GM21825 (cell line): Measurements from ENCODE around the gene PRKAR2B.
A peak's percentile ranks its signal among the peaks of the same experiment; 100 is the strongest.
"Not testable (repeated sequence)": the region's sequence is repeated elsewhere in the genome, so short reads cannot be mapped to it uniquely, and the experiment has no call there.

ENCODE experiments used
- ATAC-seq: cut with Tn5 transposase; IDR thresholded peaks from one replicate; pipeline ENCODE4 v1.9.1; 2021; ENCODE audit warnings: mild to moderate bottlenecking, moderate library complexity; ENCODE audit not compliant: unreplicated experiment

Gene PRKAR2B

GRCh38 chr7:107151538-107151937 is 107.0 kb downstream of the PRKAR2B start:
- ATAC-seq = no peak

- ATAC-seq = no peak
These were observed 107.5 kb downstream of the PRKAR2B start for GRCh38 chr7:107152011-107152410.

GRCh38 chr7:107154826-107155225 is 110.3 kb downstream of the PRKAR2B start:
- ATAC-seq = no peak

- ATAC-seq = not testable (repeated sequence)
These were observed 111.2 kb downstream of the PRKAR2B start for GRCh38 chr7:107155726-107156125.

GRCh38 chr7:107157091-107157490 is 112.6 kb downstream of the PRKAR2B start:
- no peak for ATAC-seq

- ATAC-seq = no peak
These were observed 113.5 kb downstream of the PRKAR2B start for GRCh38 chr7:107158028-107158427.

- no peak for ATAC-seq
These were observed 115.9 kb downstream of the PRKAR2B start for GRCh38 chr7:107160389-107160788.

- no peak for ATAC-seq
These were observed 116.9 kb downstream of the PRKAR2B start for GRCh38 chr7:107161415-107161814.

GRCh38 chr7:107162475-107162874 is 118.0 kb downstream of the PRKAR2B start:
- no peak for ATAC-seq

GRCh38 chr7:107164092-107164491 is 119.6 kb downstream of the PRKAR2B start:
- ATAC-seq = no peak

- no peak for ATAC-seq
These were observed 120.8 kb downstream of the PRKAR2B start for GRCh38 chr7:107165341-107165740.

GRCh38 chr7:107166736-107167426 is 122.4 kb downstream of the PRKAR2B start:
- no peak for ATAC-seq

GRCh38 chr7:107167483-107168232 is 123.2 kb downstream of the PRKAR2B start:
- no peak for ATAC-seq

GRCh38 chr7:107168233-107169119 is 124.0 kb downstream of the PRKAR2B start, which contains the start of gene HBP1:
HBP1 (plus strand) TSS chr7:107169003; CDS start chr7:107179894, 10,891 bp downstream.
- ATAC-seq = peak; percentile 88

- peak; percentile 29 for ATAC-seq
These were observed 124.9 kb downstream of the PRKAR2B start for GRCh38 chr7:107169120-107170050.

GRCh38 chr7:107170051-107170915 is 125.8 kb downstream of the PRKAR2B start:
- no peak for ATAC-seq

GRCh38 chr7:107171496-107171895 is 127.0 kb downstream of the PRKAR2B start:
- ATAC-seq = no peak

- no peak for ATAC-seq
These were observed 127.9 kb downstream of the PRKAR2B start for GRCh38 chr7:107172276-107173032.
